ENCODE measurements around the gene OXGR1. TPM values are rescaled to one million over a fixed set of nuclear protein-coding genes. Genes with fewer than 3 reads are reported as not detected.

OXGR1 gene
- total RNA-seq, 1 experiment from 2014 or later = not detected

DNA sequence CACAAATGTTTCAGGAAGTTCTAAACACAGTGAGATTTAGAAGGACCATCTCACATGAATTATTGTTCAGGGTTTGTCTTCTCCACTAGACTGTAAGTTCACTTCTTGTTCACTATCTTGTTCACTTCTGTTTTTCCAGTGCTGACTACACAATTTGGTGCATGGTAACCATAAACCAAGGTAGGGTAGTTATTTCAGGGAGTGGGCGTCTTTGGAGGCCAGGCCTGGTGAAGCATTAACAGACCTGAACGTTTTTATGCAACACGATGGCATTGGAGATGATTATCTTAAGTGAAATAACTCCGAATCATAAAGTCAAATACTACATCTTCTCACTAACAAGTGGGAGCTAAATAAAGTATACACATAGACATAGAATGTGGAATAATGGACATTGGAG lies 14.4 kb upstream of the OXGR1 start:
- H3K36me3 ChIP-seq (ENCODE audit: control insufficient read depth, insufficient read depth, low read length) = no peaks in the 10 kb centered on the region
- TF ChIP-seq TCF7L2 (IDR thresholded peaks at IDR 0.05; ENCODE audit: low read depth, low read length) = no peak
- TF ChIP-seq POLR2AphosphoS5 (IDR thresholded peaks at IDR 0.05; ENCODE audit: low read depth, low read length) = no peak
- no peak for TF ChIP-seq REST (IDR thresholded peaks at IDR 0.05; ENCODE audit: insufficient read depth in 1 of 2, low read depth in 2 of 2, low read length in 1 of 2)
- H3K27ac ChIP-seq (ENCODE audit: low read length) = no peak overlapping the region
- H3K27me3 ChIP-seq (ENCODE audit: control insufficient read depth, insufficient read depth, low read length) = no peaks in the 10 kb centered on the region
- no peak overlapping the region for H3K4me3 ChIP-seq (ENCODE audit: low read depth in 2 of 2, low read length in 2 of 2)
- DNase-seq (ENCODE audit: low read depth, low spot score) (no peak), ATAC-seq (no peak)
- ChIA-PET POLR2A (no interaction called here), CTCF (no interaction called here)
- no peaks in the 10 kb centered on the region for H3K9me3 ChIP-seq (ENCODE audit: control insufficient read depth, insufficient read depth, low read depth, low read length)
- in situ Hi-C loops (cut with HindIII; ENCODE audit: low pct_unique_long_range_greater_than_20kb, low sequenced_read_pairs) = no loop called here
- H3K4me1 ChIP-seq (ENCODE audit: control insufficient read depth, insufficient read depth, low read length) = no peaks in the 10 kb centered on the region
- intact Hi-C loops (cut with micrococcal nuclease; ENCODE audit: unreplicated experiment) = no loop called here
- no TSS peak for BruUV-seq (replicated peaks)

GRCh38 chr13:97005625-97006262 lies 11.5 kb upstream of the OXGR1 start:
- Histone ChIP-seq H3K27ac (ENCODE audit: low read length) (no peak overlapping the region), H3K27me3 (ENCODE audit: control insufficient read depth, insufficient read depth, low read length) (no peaks in the 10 kb centered on the region), H3K36me3 (ENCODE audit: control insufficient read depth, insufficient read depth, low read length) (no peaks in the 10 kb centered on the region), H3K4me3 (ENCODE audit: low read depth in 2 of 2, low read length in 2 of 2) (no peak overlapping the region), H3K4me1 (ENCODE audit: control insufficient read depth, insufficient read depth, low read length) (no peaks in the 10 kb centered on the region), H3K9me3 (ENCODE audit: control insufficient read depth, insufficient read depth, low read depth, low read length) (no peaks in the 10 kb centered on the region)
- ChIA-PET POLR2A (no interaction called here), CTCF (no interaction called here)
- no TSS peak for BruUV-seq (replicated peaks)
- ATAC-seq (peak; percentile 63; the same call in 1 of the 2 replicates), DNase-seq (ENCODE audit: low read depth, low spot score) (no peak)
- intact Hi-C loops (cut with micrococcal nuclease; ENCODE audit: unreplicated experiment) (no loop called here), in situ Hi-C loops (cut with HindIII; ENCODE audit: low pct_unique_long_range_greater_than_20kb, low sequenced_read_pairs) (no loop called here)
- TF ChIP-seq, protein P1, sequence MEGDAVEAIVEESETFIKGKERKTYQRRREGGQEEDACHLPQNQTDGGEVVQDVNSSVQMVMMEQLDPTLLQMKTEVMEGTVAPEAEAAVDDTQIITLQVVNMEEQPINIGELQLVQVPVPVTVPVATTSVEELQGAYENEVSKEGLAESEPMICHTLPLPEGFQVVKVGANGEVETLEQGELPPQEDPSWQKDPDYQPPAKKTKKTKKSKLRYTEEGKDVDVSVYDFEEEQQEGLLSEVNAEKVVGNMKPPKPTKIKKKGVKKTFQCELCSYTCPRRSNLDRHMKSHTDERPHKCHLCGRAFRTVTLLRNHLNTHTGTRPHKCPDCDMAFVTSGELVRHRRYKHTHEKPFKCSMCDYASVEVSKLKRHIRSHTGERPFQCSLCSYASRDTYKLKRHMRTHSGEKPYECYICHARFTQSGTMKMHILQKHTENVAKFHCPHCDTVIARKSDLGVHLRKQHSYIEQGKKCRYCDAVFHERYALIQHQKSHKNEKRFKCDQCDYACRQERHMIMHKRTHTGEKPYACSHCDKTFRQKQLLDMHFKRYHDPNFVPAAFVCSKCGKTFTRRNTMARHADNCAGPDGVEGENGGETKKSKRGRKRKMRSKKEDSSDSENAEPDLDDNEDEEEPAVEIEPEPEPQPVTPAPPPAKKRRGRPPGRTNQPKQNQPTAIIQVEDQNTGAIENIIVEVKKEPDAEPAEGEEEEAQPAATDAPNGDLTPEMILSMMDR (IDR thresholded peaks at IDR 0.05) = no peak
- no peak for TF ChIP-seq TCF7L2 (IDR thresholded peaks at IDR 0.05; ENCODE audit: low read depth, low read length)
- no peak for TF ChIP-seq REST (IDR thresholded peaks at IDR 0.05; ENCODE audit: insufficient read depth in 1 of 2, low read depth in 2 of 2, low read length in 1 of 2)
- no peak for TF ChIP-seq POLR2AphosphoS5 (IDR thresholded peaks at IDR 0.05; ENCODE audit: low read depth, low read length)
- TF ChIP-seq SIN3A (IDR thresholded peaks at IDR 0.05; ENCODE audit: borderline replicate concordance, insufficient read depth, low read depth, low read length) = no peak

Measured in Panc1 (cell line).